M059J (cell line): ENCODE results near the gene VWA8. TPM values are rescaled to one million over a fixed set of nuclear protein-coding genes. Genes with fewer than 3 reads are reported as not detected.
"Not testable (repeated sequence)": the region's sequence is repeated elsewhere in the genome, so short reads cannot be mapped to it uniquely, and the experiment has no call there.

Source experiments
- DNase-seq: peaks from one replicate; pipeline ENCODE4 v3.0.0-alpha.2; 2012; ENCODE audit warnings: low read depth
- total RNA-seq: library from RNA; depleted of rRNA; stranded (reverse); fragments of >200 nt; shearing (Covaris generic); gene quantifications from 2 replicates; pipeline ENCODE4 v1.2.3, GENCODE V29; 2014

VWA8 gene
- total RNA-seq, 1 experiment from 2014 or later, result 10.4 TPM

DNA sequence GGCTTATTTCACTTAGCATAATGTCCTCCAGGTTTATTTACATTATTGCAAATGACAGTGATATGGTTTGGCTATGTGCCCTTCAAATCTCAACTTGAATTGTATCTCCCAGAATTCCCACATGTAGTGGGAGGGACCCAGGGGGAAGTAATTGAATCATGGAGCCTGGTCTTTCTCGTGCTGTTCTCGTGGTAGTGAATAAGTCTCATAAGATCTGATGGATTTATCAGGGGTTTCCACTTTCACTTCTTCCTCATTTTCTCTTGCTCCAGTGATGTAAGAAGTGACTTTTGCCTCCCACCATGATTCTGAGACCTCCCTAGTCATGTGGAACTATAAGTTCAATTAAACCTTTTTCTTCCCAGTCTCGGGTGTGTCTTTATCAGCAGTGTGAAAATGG, 109.6 kb downstream of the VWA8 start:
- DNase-seq, result no peak

DNA sequence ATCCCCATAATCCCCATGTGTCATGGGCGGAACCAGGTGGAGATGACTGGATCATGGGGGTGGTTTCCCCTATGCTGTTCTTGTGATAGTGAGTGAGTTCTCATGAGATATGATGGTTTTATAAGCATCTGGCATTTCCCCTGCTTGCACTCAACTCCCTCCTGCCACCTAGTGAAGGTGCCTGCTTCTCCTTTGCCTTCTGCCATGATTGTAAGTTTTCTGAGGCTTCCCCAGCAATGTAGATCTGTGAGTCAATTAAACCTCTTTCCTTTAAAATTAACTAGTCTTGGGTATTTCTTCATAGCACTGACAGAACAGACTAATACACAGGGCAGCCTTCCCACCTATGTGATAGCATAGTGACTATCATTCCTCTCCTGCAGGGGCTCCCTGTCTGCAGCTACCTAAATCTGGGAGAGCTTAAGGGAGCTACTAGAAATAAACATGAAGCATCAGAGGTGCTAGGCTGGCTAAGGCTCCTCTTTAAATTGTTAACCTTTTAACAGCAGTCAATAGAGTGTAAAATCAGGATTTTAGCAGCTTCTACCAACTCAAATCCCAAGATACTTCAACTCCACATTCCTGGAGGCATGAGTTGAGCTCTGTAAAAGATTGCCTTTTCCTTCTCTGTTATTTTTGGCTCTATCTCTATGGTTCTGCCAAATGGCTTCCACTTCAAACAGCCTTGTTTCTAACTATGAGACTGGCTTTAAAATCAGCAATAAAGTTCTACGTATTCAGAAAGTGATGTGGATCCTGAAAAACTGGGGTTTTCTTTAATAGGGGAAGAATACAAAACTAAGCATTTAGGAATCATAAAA, 112.3 kb downstream of the VWA8 start:
- DNase-seq, result peak; percentile 2

- DNase-seq, result no peak
Observed at GRCh38 chr13:41847216-41847615, 113.7 kb downstream of the VWA8 start.

- DNase-seq, result peak; percentile 8
Observed at GRCh38 chr13:41842036-41842620, 118.8 kb downstream of the VWA8 start.

GRCh38 chr13:41837629-41838028, 123.3 kb downstream of the VWA8 start:
- no peak for DNase-seq

GRCh38 chr13:41835871-41836270, 125.0 kb downstream of the VWA8 start:
- DNase-seq, result no peak

GRCh38 chr13:41834697-41835096, 126.2 kb downstream of the VWA8 start:
- not testable (repeated sequence) for DNase-seq

DNA sequence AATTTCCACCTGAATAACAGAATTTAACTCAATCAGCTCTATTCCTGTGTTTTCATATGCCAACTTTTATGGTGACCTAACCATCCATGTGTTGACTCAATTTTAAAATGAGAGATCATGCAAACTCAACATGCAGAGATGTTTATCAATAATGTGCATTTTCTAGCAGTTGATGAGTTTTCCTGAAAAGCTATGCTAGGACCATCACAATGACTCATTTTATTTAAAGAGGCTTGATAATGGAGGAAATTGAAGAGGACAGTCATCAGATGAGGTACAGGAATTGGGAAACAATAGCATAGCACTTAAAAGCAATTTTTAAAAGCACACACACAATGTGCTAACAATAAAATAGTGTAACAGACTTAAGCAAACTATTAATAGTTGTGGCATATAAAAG, 127.1 kb downstream of the VWA8 start:
- no peak for DNase-seq

DNA sequence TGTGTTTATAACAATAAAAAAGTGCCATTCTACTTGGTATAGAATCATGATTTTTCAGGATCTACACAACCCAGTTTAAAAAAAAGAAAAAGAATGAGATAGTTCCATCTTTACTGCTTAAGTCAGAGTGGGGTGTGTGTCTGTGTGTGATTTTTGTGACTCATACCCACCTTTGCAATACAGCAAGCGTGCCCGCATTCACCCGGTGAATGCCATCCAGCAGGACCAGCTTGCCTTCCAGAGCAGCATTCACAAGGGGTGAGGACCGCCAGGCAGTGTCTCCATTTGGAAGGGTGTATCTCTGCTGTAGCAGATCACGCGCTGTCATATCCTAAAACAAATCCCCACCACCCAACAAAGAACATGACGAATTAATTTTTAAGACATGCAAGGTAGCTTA, 127.7 kb downstream of the VWA8 start:
- no peak for DNase-seq

GRCh38 chr13:41827507-41828213, 133.2 kb downstream of the VWA8 start:
- peak; percentile 85 for DNase-seq

DNA sequence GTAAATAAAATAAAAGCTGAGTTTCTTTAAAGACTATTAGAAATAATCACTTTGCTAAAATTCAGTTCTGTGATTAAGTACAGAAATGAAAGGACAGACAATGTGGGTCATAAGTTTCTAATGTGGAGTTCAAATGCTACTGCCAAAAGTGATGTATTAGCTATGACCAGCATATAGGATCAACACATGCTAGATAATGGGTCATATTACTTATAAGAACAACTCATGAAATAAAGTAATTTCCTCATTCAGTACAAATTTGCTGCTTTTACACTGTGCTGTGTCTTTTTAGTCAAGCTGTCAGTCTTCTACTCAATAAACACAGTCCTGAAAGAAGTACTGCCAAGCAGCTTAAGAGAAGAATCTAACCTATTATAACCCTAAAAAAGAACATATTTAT, 135.2 kb downstream of the VWA8 start:
- DNase-seq, result no peak

- no peak for DNase-seq
Observed at GRCh38 chr13:41823476-41823875, 137.4 kb downstream of the VWA8 start.

- DNase-seq, result no peak
Observed at GRCh38 chr13:41822560-41822959, 138.3 kb downstream of the VWA8 start.

DNA sequence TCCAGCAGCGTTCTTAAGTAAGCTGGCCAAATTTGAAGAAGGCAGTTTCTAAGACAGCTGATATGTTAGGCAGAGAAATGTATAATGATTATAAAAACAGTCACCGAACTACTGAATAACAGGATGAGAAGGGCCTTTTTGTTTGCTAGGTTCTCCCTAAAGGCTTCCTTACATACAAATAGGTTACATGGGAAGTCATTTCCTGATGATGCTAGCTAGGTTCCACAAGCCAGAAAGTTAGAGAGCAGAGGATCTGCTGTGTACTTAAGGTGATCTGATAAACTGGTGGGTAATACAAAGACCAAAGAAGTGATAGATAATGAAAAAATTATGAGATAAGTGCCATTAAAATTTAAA, 139.7 kb downstream of the VWA8 start:
- no peak for DNase-seq

- no peak for DNase-seq
Observed at GRCh38 chr13:41820581-41821237, 140.2 kb downstream of the VWA8 start.

GRCh38 chr13:41816057-41816456, 144.9 kb downstream of the VWA8 start:
- no peak for DNase-seq

GRCh38 chr13:41813426-41813825, 147.5 kb downstream of the VWA8 start:
- peak; percentile 21 for DNase-seq

DNA sequence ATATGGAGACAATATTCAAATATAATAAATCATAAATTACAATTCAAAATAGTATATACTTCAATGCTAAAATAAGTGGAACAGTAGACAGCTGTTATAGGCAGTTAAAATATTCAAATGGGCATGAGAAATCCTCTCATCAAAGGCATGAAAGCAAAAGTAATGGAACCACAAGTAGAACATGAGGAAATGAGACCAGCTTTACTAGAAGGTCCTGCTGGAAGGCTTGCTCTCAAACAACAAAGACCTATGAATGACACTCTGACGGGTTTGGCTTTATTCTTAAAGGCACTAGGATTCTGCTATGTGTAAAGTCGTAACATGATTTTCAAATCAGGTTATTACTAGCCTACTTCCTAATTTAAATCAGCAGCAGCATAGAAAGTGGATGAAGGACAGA, 148.1 kb downstream of the VWA8 start:
- no peak for DNase-seq

DNA sequence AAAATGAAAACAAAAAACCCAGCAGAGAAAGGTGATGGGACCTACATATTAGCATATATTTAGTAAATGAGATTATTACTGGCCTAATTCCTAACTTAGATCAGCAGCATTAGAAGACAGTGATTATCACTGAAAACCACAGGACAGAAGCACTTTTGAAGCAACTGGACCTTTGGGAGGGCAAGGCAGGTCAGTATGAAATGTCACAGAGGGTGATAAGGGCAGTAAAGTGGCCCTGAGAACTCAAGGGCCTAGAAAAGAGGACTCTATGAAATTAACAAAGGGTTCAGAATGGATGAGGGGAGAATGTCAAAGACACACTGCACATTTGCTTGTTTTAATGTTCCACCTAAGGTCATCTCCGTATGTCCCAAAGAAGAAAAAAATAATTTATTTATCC, 148.7 kb downstream of the VWA8 start:
- DNase-seq, result no peak

GRCh38 chr13:41811588-41812021, 149.3 kb downstream of the VWA8 start:
- no peak for DNase-seq

- no peak for DNase-seq
Observed at GRCh38 chr13:41809962-41810361, 150.9 kb downstream of the VWA8 start.

DNA sequence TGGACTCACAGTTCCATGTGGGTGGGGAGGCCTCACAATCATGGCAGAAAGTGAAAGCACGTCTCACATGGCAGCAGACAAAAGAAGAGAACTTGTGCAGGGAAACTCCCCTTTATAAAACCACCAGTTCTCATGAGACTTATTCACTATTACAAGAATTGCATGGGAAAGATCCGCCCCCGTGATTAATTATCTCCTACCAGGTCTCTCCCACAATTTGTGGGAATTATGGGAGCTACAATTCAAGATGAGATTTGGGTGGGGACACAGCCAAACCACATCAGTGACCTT, 157.5 kb downstream of the VWA8 start:
- not testable (repeated sequence) for DNase-seq
